HepG2 (cell line): ENCODE data around the gene SCRT2. TPM values are rescaled to one million over a fixed set of nuclear protein-coding genes. Genes with fewer than 3 reads are reported as not detected.
A peak's percentile ranks its signal among the peaks of the same experiment; 100 is the strongest.

ENCODE experiments used
- ATAC-seq: fragments of 200-7000 bp; cut with Tn5 transposase; 3 replicates; pipeline ENCODE4 v1.9.1; 2020; ENCODE audit warnings: mild to moderate bottlenecking, moderate library complexity
- BruUV-seq: library from RNA; stranded (reverse); fragments of 400-500 nt; replicated peaks from 2 replicates; lab custom pipeline; 2021; lab: Mats Ljungman, UMichigan
- CTCF ChIA-PET: fragments of 300-600 bp; formaldehyde crosslinking; extraction: SDS; loops from one replicate; lab custom pipeline; 2021; ENCODE audit warnings: low total read pairs, inconsistent platforms, low intra/inter-chr PET ratio; lab: Yijun Ruan, JAX
- POLR2A ChIA-PET: fragments of 350-600 bp; sonication (Branson Sonifier 250); formaldehyde crosslinking; loops from one replicate; lab custom pipeline; 2020; ENCODE audit warnings: antibody characterized with exemption, inconsistent platforms; lab: Yijun Ruan, JAX
- DNase-seq: peaks from one replicate; pipeline ENCODE4 v3.0.0-alpha.2; 2015; ENCODE audit warnings: low spot score
- FAIRE-seq: peaks from 3 replicates; lab custom pipeline; 2011; peaks lifted over from hg19 to GRCh38; lab: Jason Lieb, UNC
- H2AFZ ChIP-seq: one replicate; pipeline ENCODE4 v1.6.1; 2011; ENCODE audit warnings: low read length, inconsistent platforms
- H3K27ac ChIP-seq: fragments of 300-600 bp; 3 replicates; pipeline ENCODE4 v1.8.0; 2011; ENCODE audit warnings: mixed run types, mild to moderate bottlenecking, mixed read lengths, low read length, inconsistent platforms; ENCODE audit not compliant: insufficient read depth; ENCODE audit errors: extremely low read length
- H3K27me3 ChIP-seq, 2 experiments: fragments of 200-600 bp in 1 of 2; 2 replicates in 1 of 2; 3 replicates in 1 of 2; pipeline versions ENCODE4 v1.6.0 to v1.8.0; 2011; ENCODE audit warnings: low read length in 2 of 2, mild to moderate bottlenecking in 2 of 2, moderate library complexity in 2 of 2, inconsistent platforms in 1 of 2; ENCODE audit not compliant: insufficient read depth in 2 of 2, control insufficient read depth in 1 of 2
- H3K36me3 ChIP-seq, 2 experiments: fragments of 200-600 bp in 1 of 2; replicated peaks in 1 of 2; 2 replicates in 1 of 2; 3 replicates in 1 of 2; pipeline versions ENCODE4 v1.5.1 to v1.8.0; 2011; ENCODE audit warnings: low read length in 2 of 2, inconsistent platforms in 1 of 2; ENCODE audit not compliant: insufficient read depth in 2 of 2, control insufficient read depth in 1 of 2
- H3K4me1 ChIP-seq: 2 replicates; pipeline ENCODE4 v1.5.1; 2012; ENCODE audit warnings: low read length, inconsistent platforms; ENCODE audit not compliant: insufficient read depth
- H3K4me2 ChIP-seq: 2 replicates; pipeline ENCODE4 v1.6.0; 2011; ENCODE audit warnings: low read depth, low read length, inconsistent platforms
- H3K4me3 ChIP-seq, 3 experiments: fragments of 200-600 bp in 1 of 3; sonication (generic), shearing (Covaris generic) in 1 of 3; replicated peaks in 1 of 3; 2 replicates each; pipeline ENCODE4 v1.5.1; 2011 to 2016; ENCODE audit warnings: low read length in 3 of 3, inconsistent platforms in 2 of 3, low read depth in 2 of 3, mild to moderate bottlenecking in 2 of 3, control low read depth in 1 of 3, mixed read lengths in 1 of 3; ENCODE audit not compliant: insufficient read depth in 1 of 3
- H3K79me2 ChIP-seq: one replicate; pipeline ENCODE4 v1.6.1; 2011; ENCODE audit warnings: low read length, inconsistent platforms; ENCODE audit not compliant: insufficient read depth
- H3K9ac ChIP-seq: 2 replicates; pipeline ENCODE4 v1.6.0; 2011; ENCODE audit warnings: mild to moderate bottlenecking, low read depth, low read length, inconsistent platforms; ENCODE audit not compliant: insufficient read depth
- H3K9me3 ChIP-seq: 2 replicates; pipeline ENCODE4 v1.5.1; 2012; ENCODE audit warnings: mild to moderate bottlenecking, low read length
- H4K20me1 ChIP-seq: 2 replicates; pipeline ENCODE4 v1.6.0; 2011; ENCODE audit warnings: inconsistent platforms, mild to moderate bottlenecking, low read length, moderate library complexity; ENCODE audit not compliant: insufficient read depth
- GABPA ChIP-seq, 2 experiments: IDR thresholded peaks; 2 replicates each; pipeline ENCODE4 v1.6.1; 2011 to 2016; ENCODE audit warnings: low read depth in 2 of 2, low read length in 1 of 2, missing biosample characterization in 1 of 2, missing genetic modification characterization in 1 of 2
- LCORL ChIP-seq, 2 experiments: fragments of 450-650 bp in 1 of 2; sonication (generic) in 1 of 2; formaldehyde crosslinking in 1 of 2; IDR thresholded peaks; 2 replicates each; pipeline versions ENCODE4 v1.5.0 to v1.6.1; 2017 to 2020; ENCODE audit warnings: antibody characterized with exemption in 1 of 2, missing genetic modification reagents in 1 of 2
- NONO ChIP-seq, 2 experiments: fragments of 450-650 bp in 1 of 2; sonication (generic) in 1 of 2; formaldehyde crosslinking in 1 of 2; IDR thresholded peaks in 1 of 2; conservative IDR thresholded peaks in 1 of 2; 2 replicates each; pipeline versions ENCODE4 v1.6.1 to v1.8.0; 2017 to 2022; ENCODE audit warnings: mild to moderate bottlenecking in 1 of 2, missing genetic modification reagents in 1 of 2, moderate library complexity in 1 of 2
- PLRG1 ChIP-seq: fragments of 450-650 bp; conservative IDR thresholded peaks from 2 replicates; pipeline ENCODE4 v1.6.1; 2016
- SP1 ChIP-seq, 2 experiments: fragments of 450-650 bp in 1 of 2; sonication (generic) in 1 of 2; formaldehyde crosslinking in 1 of 2; IDR thresholded peaks; 2 replicates each; pipeline versions ENCODE4 v1.4.0 to v1.6.1; 2016 to 2020; ENCODE audit warnings: missing genetic modification reagents in 1 of 2
- TIGD3 ChIP-seq: sonication (generic); formaldehyde crosslinking; IDR thresholded peaks from 2 replicates; pipeline ENCODE4 v1.5.1; 2020; ENCODE audit warnings: mild to moderate bottlenecking, missing genetic modification reagents, borderline replicate concordance
- ZNF124 ChIP-seq: sonication (generic); formaldehyde crosslinking; IDR thresholded peaks from 2 replicates; pipeline ENCODE4 v1.4.0; 2020; ENCODE audit warnings: missing genetic modification reagents
- ZNF282 ChIP-seq: fragments of 450-650 bp; IDR thresholded peaks from 2 replicates; pipeline ENCODE4 v1.6.1; 2018; ENCODE audit not compliant: partially characterized antibody
- ZNF512 ChIP-seq: sonication (generic); formaldehyde crosslinking; IDR thresholded peaks from 2 replicates; pipeline ENCODE4 v1.4.0; 2020; ENCODE audit warnings: mild to moderate bottlenecking, missing genetic modification reagents
- WGBS: methylation state at CpG from one replicate; pipeline ENCODE4 v1.1.6; 2017; ENCODE audit warnings: low lambda C conversion rate; 5-methylcytosine and 5-hydroxymethylcytosine counted together
- in situ Hi-C: cut with HindIII; loops from 2 replicates; pipeline ENCODE4 v1.10.0; 2017; ENCODE audit warnings: low pct_unique_long_range_greater_than_20kb; ENCODE audit not compliant: extremely low pct_ligation_motif_present
- intact Hi-C: fragments of 100-400 bp; cut with micrococcal nuclease; formaldehyde crosslinking; loops from one replicate; pipeline ENCODE4 v1.10.0; 2022; ENCODE audit not compliant: unreplicated experiment
- polyA plus RNA-seq, 8 experiments: library from polyadenylated mRNA; depleted of rRNA in 3 of 8; stranded (reverse) in 7 of 8; unstranded in 1 of 8; fragments of >200 nt; fragmentation: Illumina TruSeq in 4 of 8; extraction: Trizol in 4 of 8; gene quantifications; 2 replicates each; pipeline versions ENCODE4 v1.2.1 to v1.2.3, GENCODE V29; 2011 to 2016; ENCODE audit warnings: low read depth in 4 of 8, missing spikeins in 1 of 8, mixed read lengths in 1 of 8; ENCODE audit not compliant: insufficient read depth in 1 of 8
- total RNA-seq, 5 experiments: library from RNA; depleted of rRNA; stranded (reverse); fragments of >200 nt; fragmentation: Illumina TruSeq; extraction: Trizol; gene quantifications; 2 replicates each; pipeline ENCODE4 v1.2.3, GENCODE V29; 2016; ENCODE audit warnings: low read depth in 1 of 5

SCRT2 gene
- total and polyA plus RNA-seq, 2 of the 13 experiments (the other 11 are each of a cell fraction or from before 2014, with no cell fraction given), result not detected

GRCh38 chr20:722822-723644 is 47.4 kb upstream of the SCRT2 start:
- intact Hi-C loops (no loop called here), in situ Hi-C loops (no loop called here)
- WGBS, result 26% methylated on average over 11 of the region's 11 CpGs
- H2AFZ ChIP-seq, result no peak overlapping the region
- peaks cover 12 to 80% of the 10 kb centered on the region in 2 experiments; a peak in 4 of 5 replicates for H3K27me3 ChIP-seq
- no peaks in the 10 kb centered on the region for H3K36me3 ChIP-seq
- no peaks in the 10 kb centered on the region for H3K79me2 ChIP-seq
- ATAC-seq, result no peak
- CTCF ChIA-PET, result no interaction called here
- no peaks in the 10 kb centered on the region for H3K9me3 ChIP-seq
- no TSS peak for BruUV-seq
- no peaks in the 10 kb centered on the region for H3K4me1 ChIP-seq
- 0 out of 2 replicates have a peak, but pooled peaks have one; percentile 10 for TF ChIP-seq SP1 (IDR thresholded peaks at IDR 0.05)
- no peak for TF ChIP-seq SP1 (CRISPR knock-in tag; IDR thresholded peaks at IDR 0.05)
- peak; percentile 51; the same call in 1 of the 2 replicates for TF ChIP-seq ZNF512 (CRISPR knock-in tag)
- TF ChIP-seq ZNF124, result no peak
- TF ChIP-seq ZNF282, result peak; percentile 56
- 0 out of 2 replicates have a peak, but pooled peaks have one; percentile 45 for TF ChIP-seq LCORL (IDR thresholded peaks at IDR 0.05)
- no peak for TF ChIP-seq LCORL (CRISPR knock-in tag; IDR thresholded peaks at IDR 0.05)
- TF ChIP-seq GABPA (IDR thresholded peaks at IDR 0.05; ENCODE audit: low read depth, low read length), result 0 out of 2 replicates have a peak, but pooled peaks have one; percentile 7
- TF ChIP-seq GABPA (CRISPR knock-in tag; IDR thresholded peaks at IDR 0.05; ENCODE audit: low read depth), result no peak
- 0 out of 2 replicates have a peak, but pooled peaks have one; percentile 54 for TF ChIP-seq NONO (IDR thresholded peaks at IDR 0.05)
- no peak for TF ChIP-seq NONO (CRISPR knock-in tag; conservative IDR thresholded peaks at IDR 0.05)
- no peak for TF ChIP-seq TIGD3 (CRISPR knock-in tag)
- TF ChIP-seq PLRG1, result 0 out of 2 replicates have a peak, but pooled peaks have one; percentile 26
- no peak for DNase-seq
- H4K20me1 ChIP-seq, result no peaks in the 10 kb centered on the region; the same call in 1 of the 2 replicates
- no peak overlapping the region for H3K27ac ChIP-seq
- FAIRE-seq, result no peak
- no peak overlapping the region for H3K4me3 ChIP-seq
- no peak overlapping the region for H3K9ac ChIP-seq
- POLR2A ChIA-PET, result no interaction called here
- no peak overlapping the region for H3K4me2 ChIP-seq
